Spinal cord (tissue), 10 donors: ENCODE data around the gene KCNJ10. TPM values are rescaled to one million over a fixed set of nuclear protein-coding genes. Genes with fewer than 3 reads are reported as not detected.

Source experiments
- DNase-seq, 6 donors: peaks; one replicate each; pipeline versions ENCODE4 v3.0.0 to v3.0.0-alpha.2; 2013 to 2015; ENCODE audit warnings: low spot score in 6 of 6, low read depth in 4 of 6
- H3K27ac ChIP-seq: one replicate; pipeline ENCODE4 v1.5.1; 2013; ENCODE audit warnings: low read depth, low read length, control low read depth
- H3K27me3 ChIP-seq: one replicate; pipeline ENCODE4 v1.6.1; 2013; ENCODE audit warnings: low read length; ENCODE audit not compliant: control insufficient read depth, insufficient read depth
- H3K36me3 ChIP-seq: one replicate; pipeline ENCODE4 v1.6.1; 2013; ENCODE audit warnings: low read length; ENCODE audit not compliant: control insufficient read depth, insufficient read depth
- H3K4me1 ChIP-seq: one replicate; pipeline ENCODE4 v1.6.1; 2013; ENCODE audit warnings: low read length; ENCODE audit not compliant: control insufficient read depth, insufficient read depth
- H3K4me3 ChIP-seq: one replicate; pipeline ENCODE4 v1.5.1; 2013; ENCODE audit warnings: low read depth, low read length, control low read depth
- H3K9me3 ChIP-seq: one replicate; pipeline ENCODE4 v1.6.1; 2013; ENCODE audit warnings: low read length; ENCODE audit not compliant: control insufficient read depth, insufficient read depth
- WGBS: methylation state at CpG from one replicate; pipeline ENCODE4 v1.1.5; 2013; ENCODE audit warnings: missing lambda C conversion rate; ENCODE audit not compliant: insufficient coverage; 5-methylcytosine and 5-hydroxymethylcytosine counted together
- polyA plus RNA-seq, 2 donors: library from polyadenylated mRNA; unstranded; fragments of 120-200 nt; gene quantifications; one replicate each; pipeline ENCODE4 v1.2.1, GENCODE V29; 2013; ENCODE audit not compliant: insufficient read length in 2 of 2
- total RNA-seq, 2 donors: library from RNA; depleted of rRNA in 1 of 2; stranded (reverse); fragments of 120-200 nt in 1 of 2; fragments of >200 nt in 1 of 2; gene quantifications; one replicate each; pipeline versions ENCODE4 v1.2.3 to v1.2.4, GENCODE V29; 2013 to 2014
- donor health status: healthy.

The KCNJ10 gene
- total and polyA plus RNA-seq, 4 donors = 14.9 to 81.6 (median 42.8) TPM

DNA sequence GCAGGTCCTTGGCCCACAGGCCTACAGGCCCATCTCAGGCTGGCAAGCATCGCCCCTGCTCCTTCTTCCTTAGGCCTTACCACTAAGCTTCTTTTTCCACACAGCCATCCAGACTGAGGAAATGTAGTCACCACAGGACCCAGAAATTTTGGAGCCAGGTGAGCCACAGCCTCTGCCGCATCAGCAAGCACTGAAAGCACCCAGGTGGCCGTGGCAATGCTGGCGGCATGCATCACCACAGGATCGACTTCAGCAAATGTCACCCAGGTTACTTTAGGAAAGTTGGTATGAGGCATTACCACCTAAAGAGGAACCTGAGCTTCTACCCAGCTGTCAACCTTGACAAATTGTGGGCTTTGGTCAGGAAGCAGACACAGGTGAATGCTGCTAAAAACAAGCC, 49.8 kb downstream of the KCNJ10 start:
- DNase-seq = no peak
- H3K27me3 ChIP-seq = no peaks in the 10 kb centered on the region
- H3K4me3 ChIP-seq = no peak overlapping the region
- no peaks in the 10 kb centered on the region for H3K36me3 ChIP-seq
- H3K9me3 ChIP-seq = no peaks in the 10 kb centered on the region
- no peaks in the 10 kb centered on the region for H3K4me1 ChIP-seq
- H3K27ac ChIP-seq = no peak overlapping the region
- 96% methylated on average over 5 of the region's 5 CpGs for WGBS

DNA sequence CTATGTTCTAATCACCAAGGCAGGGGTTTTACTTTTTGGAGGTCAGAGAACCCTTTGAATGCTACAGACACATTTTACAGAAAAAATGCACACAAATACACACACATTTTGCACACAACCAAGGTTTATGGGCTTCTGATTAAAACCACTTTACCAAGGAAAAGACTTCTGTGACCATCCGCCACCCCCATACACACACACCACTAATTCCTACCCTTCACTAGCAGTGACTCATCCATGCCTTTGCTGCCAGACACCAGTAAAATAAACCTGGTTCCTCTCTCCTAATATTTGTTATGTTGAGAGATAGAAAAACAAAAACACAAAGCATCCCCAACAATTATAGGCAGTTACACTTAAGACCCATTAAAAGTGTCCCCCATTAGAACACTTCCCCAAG, 51.1 kb downstream of the KCNJ10 start:
- H3K27ac ChIP-seq = no peak overlapping the region
- H3K4me1 ChIP-seq = no peaks in the 10 kb centered on the region
- H3K9me3 ChIP-seq = no peaks in the 10 kb centered on the region
- no peaks in the 10 kb centered on the region for H3K36me3 ChIP-seq
- DNase-seq = no peak
- no peaks in the 10 kb centered on the region for H3K27me3 ChIP-seq
- no peak overlapping the region for H3K4me3 ChIP-seq
- WGBS = no CpG with 5 or more reads among the region's 1 CpG

DNA sequence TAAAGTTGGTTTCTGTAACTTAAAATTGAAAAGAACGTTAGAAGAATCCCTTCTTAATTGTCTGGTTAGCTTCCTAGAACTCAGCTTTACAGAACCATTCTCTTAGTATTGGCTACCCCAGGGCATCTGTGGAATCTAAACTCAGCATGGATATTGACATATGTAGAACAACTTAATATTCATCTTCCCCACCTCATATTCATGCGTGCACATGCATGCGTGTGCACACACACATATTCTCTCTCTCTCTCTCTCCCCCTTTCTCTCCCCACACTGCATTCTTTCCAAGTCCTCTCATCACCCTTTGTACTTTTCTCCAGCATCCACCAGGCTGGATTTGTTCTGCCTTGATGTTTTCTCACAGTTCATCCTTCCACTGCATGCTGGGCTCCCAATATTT, 51.6 kb downstream of the KCNJ10 start:
- no peaks in the 10 kb centered on the region for H3K27me3 ChIP-seq

DNA sequence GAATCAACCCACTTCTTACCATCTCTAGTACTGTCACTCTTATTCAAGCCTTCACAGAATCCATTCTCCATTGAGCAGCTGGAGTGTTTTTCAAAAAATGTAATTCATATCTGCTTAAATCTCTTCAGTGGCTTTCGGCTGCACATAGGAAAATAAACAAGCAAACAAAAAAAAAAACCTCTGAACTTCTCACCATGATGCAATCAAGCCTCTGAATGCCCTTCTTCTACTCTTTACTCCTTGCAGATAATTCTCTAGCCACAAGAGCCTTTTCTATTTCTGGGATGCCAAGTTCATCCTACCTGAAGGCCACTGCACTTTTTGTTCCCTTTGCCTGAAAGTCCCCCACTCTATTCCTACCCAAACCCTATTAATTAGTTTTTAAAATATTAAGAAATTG, 52.4 kb downstream of the KCNJ10 start:
- H3K27me3 ChIP-seq = no peaks in the 10 kb centered on the region
- DNase-seq = no peak
- no peaks in the 10 kb centered on the region for H3K4me1 ChIP-seq
- H3K9me3 ChIP-seq = no peaks in the 10 kb centered on the region
- no peak overlapping the region for H3K4me3 ChIP-seq
- H3K27ac ChIP-seq = no peak overlapping the region
- 91% methylated on average over 1 of the region's 1 CpG for WGBS
- no peaks in the 10 kb centered on the region for H3K36me3 ChIP-seq

More for the DNA sequence above, 51.6 kb downstream of the KCNJ10 start:
- H3K4me1 ChIP-seq = no peaks in the 10 kb centered on the region
- no peaks in the 10 kb centered on the region for H3K36me3 ChIP-seq
- H3K27ac ChIP-seq = no peak overlapping the region
- H3K4me3 ChIP-seq = no peak overlapping the region
- no peak for DNase-seq
- 93% methylated on average over 2 of the region's 3 CpGs for WGBS
- H3K9me3 ChIP-seq = no peaks in the 10 kb centered on the region

DNA sequence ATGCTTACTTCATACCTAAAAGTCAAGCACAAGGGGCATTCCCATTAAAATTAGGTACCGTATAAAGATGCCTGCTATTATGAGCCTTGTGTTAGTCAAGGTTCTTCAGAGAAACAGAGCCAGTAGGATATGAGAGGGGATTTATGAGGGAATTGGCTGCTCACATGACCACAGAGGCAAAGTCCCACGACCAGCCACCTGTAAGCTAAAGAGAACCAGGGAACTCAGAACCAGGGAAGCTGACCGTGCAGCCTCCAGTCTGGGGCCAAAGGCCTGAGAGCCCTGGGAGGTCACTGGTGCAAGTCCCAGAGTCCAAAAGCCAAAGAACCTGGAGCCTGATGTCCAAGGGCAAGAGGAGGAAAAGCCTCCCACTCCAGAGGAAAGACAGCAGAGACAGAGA, 58.2 kb downstream of the KCNJ10 start:
- Histone ChIP-seq H3K4me1 (no peaks in the 10 kb centered on the region), H3K36me3 (no peaks in the 10 kb centered on the region), H3K4me3 (no peak overlapping the region), H3K9me3 (no peaks in the 10 kb centered on the region), H3K27me3 (no peaks in the 10 kb centered on the region), H3K27ac (no peak overlapping the region)
- WGBS = 53% methylated on average over 2 of the region's 3 CpGs
- DNase-seq = no peak

DNA sequence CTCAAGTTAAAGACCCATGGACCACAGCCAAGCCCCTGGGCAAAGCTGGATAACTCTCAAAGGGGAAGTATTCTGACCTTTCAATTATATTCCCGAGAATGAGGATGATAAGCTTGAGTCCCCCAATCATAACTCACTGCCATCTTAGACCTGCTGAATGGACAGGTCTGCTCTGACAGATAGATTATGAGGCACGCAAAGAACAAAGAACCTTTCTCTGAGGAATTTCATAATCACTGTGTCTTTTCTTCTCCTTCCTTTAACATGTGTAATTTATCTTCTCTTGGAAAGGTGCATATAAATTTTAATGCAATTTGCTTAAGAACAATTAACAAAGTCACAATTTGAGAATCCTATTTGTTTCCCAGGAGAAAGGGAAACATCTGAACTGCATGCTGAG, 60.2 kb downstream of the KCNJ10 start:
- no peaks in the 10 kb centered on the region for H3K36me3 ChIP-seq
- no peak overlapping the region for H3K4me3 ChIP-seq
- no peaks in the 10 kb centered on the region for H3K27me3 ChIP-seq
- no CpG with 5 or more reads among the region's 2 CpGs for WGBS
- no peak overlapping the region for H3K27ac ChIP-seq
- H3K4me1 ChIP-seq = no peaks in the 10 kb centered on the region
- no peak for DNase-seq
- H3K9me3 ChIP-seq = no peaks in the 10 kb centered on the region

DNA sequence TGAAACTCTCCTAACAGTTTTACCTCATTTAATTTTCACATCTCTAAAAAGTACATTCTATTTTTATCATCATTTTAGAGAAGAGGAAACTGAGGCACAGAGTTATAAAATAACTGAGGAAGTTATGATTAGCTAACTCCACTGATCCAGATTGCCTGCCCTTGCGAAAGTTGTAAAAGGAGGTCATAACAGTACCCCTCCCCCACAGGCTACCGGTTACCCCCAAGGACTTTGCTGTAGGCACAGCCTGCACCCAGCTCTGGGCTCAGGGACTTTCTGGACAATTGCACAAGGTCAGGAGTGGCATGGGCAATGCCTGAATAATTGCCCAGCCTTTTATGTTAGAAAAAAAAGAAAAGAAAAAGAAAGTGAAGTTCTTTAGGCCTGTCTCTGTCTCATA, 60.9 kb downstream of the KCNJ10 start:
- Histone ChIP-seq H3K4me1 (no peaks in the 10 kb centered on the region), H3K27ac (no peak overlapping the region), H3K9me3 (no peaks in the 10 kb centered on the region), H3K27me3 (no peaks in the 10 kb centered on the region), H3K36me3 (no peaks in the 10 kb centered on the region), H3K4me3 (no peak overlapping the region)
- DNase-seq = no peak
- 0% methylated on average over 1 of the region's 2 CpGs for WGBS

DNA sequence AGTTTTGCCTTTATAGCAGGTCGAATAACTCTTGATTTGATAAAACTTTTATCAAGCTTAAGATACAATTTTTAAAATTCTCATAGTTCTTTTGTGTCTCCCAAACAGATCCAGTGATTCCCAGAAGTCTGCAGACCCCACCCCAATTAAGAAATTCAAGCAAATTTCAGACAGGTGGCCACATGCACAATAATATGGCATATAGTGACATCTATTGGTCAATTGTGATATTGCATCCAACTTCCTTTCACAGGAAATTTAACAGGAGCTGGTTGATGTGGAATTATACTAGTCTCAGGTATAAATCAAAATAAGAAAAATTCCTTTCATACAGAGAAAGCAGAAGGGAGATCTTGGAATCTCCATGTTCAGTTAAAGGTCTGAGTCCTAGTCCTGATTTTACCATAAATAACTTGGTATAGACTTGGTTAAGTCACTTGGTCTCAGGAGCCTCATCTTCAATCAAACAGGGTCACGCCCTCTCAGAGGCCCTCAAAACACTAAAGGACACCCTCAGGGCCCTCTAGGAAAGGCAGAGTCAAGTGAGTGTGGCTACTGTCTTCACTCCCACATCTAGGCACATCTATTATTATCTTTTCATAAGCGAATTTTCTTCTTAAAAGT, 62.3 kb downstream of the KCNJ10 start:
- WGBS = 63% methylated on average over 2 of the region's 3 CpGs
- DNase-seq = peak in 5 of 6 donors; percentile 6 to 89 (median 46)
- Histone ChIP-seq H3K27me3 (no peaks in the 10 kb centered on the region), H3K4me3 (no peak overlapping the region), H3K27ac (no peak overlapping the region), H3K9me3 (no peaks in the 10 kb centered on the region), H3K36me3 (no peaks in the 10 kb centered on the region), H3K4me1 (no peaks in the 10 kb centered on the region)

DNA sequence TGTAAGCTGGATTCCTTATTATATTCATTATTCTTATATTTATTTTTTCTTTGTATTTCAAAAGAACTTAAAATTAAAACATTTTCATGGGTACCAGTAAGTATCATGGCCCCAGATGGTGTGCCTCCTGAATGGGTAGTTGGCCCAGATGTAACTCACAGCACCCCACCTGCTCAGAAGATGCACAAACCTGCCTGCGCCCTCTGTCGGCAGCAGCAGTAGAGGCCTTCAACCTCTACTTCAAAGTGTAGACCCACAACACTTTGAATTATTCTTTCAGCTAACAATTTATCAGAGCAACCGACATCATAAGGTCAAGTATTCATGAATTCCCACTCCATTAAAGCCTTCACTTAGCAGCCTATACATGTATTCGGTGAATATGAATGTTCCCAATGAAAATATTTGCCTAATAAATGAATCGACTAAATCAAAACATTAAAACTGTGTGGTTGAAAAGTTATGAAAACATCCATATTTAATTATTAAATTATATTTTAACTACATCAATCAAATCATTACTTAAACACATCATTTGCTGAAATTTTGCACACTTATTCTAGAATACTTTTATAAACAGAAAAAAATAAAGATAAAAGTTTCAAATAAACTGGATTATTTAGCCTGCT, 63.5 kb downstream of the KCNJ10 start:
- no peaks in the 10 kb centered on the region for H3K9me3 ChIP-seq
- H3K27ac ChIP-seq = no peak overlapping the region
- 0% methylated on average over 1 of the region's 5 CpGs for WGBS
- no peaks in the 10 kb centered on the region for H3K36me3 ChIP-seq
- no peak overlapping the region for H3K4me3 ChIP-seq
- H3K4me1 ChIP-seq = no peaks in the 10 kb centered on the region
- no peaks in the 10 kb centered on the region for H3K27me3 ChIP-seq
- peak in 3 of 6 donors; percentile 13 to 84 (median 71) for DNase-seq

DNA sequence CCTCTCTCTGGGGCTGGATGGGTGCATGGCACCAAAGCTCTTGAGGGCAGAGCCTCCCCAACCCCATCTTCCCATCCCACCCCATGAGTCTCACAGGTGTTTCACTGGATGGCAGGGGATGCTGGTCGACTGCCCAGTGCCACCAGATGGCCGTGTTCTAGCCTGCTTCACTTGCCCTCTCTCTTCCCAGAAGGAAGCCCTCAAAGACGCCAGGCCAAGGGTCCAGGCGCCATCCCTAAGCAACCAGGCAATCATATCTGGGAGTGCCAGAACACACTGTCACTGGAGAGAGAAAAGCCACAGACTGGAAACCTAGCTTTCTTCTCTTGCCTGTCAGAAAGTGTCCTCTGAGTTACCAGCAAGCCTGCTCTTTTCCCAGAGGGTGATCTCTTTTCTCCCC, 64.9 kb downstream of the KCNJ10 start:
- Histone ChIP-seq H3K4me1 (no peaks in the 10 kb centered on the region), H3K27ac (no peak overlapping the region), H3K27me3 (no peaks in the 10 kb centered on the region), H3K4me3 (no peak overlapping the region), H3K9me3 (no peaks in the 10 kb centered on the region), H3K36me3 (no peaks in the 10 kb centered on the region)
- 71% methylated on average over 4 of the region's 4 CpGs for WGBS
- DNase-seq = no peak
